GM03348 (cell line): ENCODE results near the gene MID1.
A peak's percentile ranks its signal among the peaks of the same experiment; 100 is the strongest.

Experiments
- DNase-seq: peaks from one replicate; pipeline ENCODE4 v3.0.0; 2012; ENCODE audit warnings: low spot score

Gene MID1

DNA sequence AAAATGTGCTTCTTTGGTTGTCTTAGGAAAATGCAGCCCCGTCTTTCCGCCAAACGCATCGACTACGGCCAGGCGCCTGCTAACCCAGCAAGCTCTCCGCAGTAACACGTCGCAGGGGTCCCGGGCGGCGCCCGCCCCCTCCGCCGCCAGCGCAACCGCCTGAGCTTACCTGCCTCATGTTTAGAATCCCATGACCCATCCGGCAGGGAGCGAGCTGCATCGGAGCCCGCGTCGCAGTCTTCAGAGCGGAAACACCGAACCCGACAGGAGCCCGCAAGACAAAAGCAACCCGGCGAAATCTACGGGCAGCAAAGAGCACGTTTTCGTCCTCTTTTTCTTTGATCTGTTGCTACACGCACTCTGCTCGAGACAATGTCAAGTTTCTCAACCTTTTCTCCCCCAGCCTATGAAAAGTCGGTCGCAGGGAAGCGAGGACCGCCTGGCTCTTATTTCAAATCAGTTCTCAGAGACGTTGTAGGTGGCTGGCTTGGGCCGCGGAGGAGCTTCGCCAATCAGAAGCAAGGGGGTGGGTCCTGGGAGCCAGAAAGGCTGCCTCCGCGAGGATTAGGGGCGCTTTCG, at the start of gene MID1:
MID1 (minus strand) TSS at position 465 of the 579 bp plus-strand sequence. CDS start 53,038 bp downstream, outside the sequence.
- DNase-seq, result peak; percentile 84

- DNase-seq, result no peak
Observed at GRCh38 chrX:10667143-10667542, 46.8 kb upstream of the MID1 start.

DNA sequence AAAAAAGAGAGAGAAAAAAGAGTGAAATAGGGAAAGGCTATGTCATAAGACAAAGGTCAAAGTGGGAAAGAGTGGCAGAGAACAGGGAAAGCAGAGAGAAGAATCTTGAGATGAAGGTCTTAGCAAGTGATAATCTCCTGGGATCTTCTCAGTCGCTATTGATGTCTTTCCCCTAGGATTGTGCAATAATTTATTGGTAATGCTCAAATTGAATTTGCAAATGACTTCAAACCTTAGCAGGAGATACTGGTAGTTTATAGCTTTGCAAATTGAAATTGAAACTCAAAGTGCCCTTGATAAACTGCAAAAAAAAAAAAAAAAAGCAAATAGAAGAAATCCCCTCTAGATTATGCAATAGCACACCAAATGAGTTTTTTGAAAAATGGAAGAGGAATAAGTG, 45.7 kb upstream of the MID1 start:
- DNase-seq, result no peak

- no peak for DNase-seq
Observed at GRCh38 chrX:10665681-10666080, 45.3 kb upstream of the MID1 start.

DNA sequence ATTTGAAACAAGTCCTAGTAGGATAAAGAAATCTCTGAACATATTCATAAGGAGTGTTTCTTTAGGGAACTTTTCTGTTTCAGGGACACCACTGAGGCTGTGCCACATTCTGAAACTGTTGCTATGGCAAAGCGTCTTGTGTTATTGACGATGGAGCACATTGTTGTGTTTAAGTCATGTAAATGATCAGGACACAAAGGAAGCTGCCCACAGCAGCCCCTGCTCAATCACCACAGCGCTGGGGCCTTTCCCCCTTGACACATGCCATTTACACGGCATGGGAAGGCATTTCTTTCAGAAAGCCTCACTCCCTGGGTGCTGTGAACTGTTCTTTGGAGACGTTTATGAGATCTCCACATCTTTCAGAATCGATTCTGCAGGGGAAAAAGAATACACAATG, 39.8 kb upstream of the MID1 start:
- DNase-seq, result no peak

DNA sequence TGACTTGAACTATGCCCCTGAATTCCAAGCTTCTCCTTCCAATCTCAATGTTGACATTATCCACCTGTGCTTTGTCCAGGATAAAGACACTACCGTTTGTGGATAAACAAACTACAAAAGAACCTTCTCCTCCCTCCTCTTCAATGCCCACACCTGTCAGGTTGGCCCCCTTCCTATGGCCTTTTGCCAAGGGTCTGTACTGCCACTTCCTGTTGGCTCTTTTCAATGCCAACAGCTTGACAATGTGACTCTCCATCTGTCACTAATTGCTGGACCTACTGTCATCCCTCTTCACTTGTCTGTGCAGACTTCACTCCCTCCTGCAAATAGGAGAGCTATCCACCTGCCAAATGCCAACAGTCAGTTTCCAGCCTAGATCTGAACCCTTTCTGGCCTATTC, 35.8 kb upstream of the MID1 start:
- no peak for DNase-seq

GRCh38 chrX:10654960-10655359, 34.6 kb upstream of the MID1 start:
- DNase-seq, result no peak

DNA sequence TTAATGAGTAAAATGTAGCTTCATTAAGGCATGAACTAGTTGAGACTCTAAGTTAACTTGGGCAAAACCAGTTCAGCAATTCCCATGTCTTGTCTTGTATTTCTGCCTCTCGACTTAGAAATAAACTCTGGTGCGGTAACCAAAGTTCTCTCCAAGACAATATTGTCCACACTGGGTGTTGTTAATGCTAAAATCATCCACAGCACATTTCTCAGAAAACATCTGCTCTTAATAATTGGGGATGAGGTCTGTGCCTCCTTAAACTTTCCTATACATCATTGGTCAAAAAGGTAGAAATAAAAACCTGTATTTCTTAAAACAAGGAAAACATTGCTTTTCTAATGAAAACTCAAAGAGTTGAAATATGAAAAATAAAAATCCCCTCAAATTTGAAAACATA, 32.9 kb upstream of the MID1 start:
- no peak for DNase-seq

GRCh38 chrX:10649265-10649664, 28.9 kb upstream of the MID1 start:
- DNase-seq, result no peak

- peak; percentile 37 for DNase-seq
Observed at GRCh38 chrX:10648614-10649013, 28.2 kb upstream of the MID1 start.

GRCh38 chrX:10636851-10637250, 16.5 kb upstream of the MID1 start:
- DNase-seq, result no peak

DNA sequence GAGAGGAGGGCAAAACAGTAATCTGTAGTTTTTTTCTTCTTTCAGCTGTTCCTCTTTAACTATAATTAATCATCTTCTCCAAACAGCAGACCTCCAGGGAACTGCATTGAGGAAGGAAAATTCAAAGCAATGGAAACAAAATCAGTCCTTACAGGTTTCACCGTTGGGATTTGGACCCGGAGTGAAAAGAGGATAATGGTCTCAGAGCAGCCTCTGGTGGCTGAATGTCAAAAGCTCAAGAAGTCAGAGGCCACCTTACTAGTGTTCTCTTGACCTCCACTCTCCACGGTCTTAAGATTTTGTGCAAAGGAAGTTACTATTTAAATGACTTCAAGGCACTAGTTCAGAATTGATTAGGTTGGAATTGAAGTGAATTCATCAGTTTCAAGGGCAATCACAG, 16.0 kb upstream of the MID1 start:
- peak; percentile 39 for DNase-seq

GRCh38 chrX:10634392-10635161, 14.2 kb upstream of the MID1 start:
- peak; percentile 41 for DNase-seq

GRCh38 chrX:10633722-10634121, 13.3 kb upstream of the MID1 start:
- DNase-seq, result peak; percentile 62

DNA sequence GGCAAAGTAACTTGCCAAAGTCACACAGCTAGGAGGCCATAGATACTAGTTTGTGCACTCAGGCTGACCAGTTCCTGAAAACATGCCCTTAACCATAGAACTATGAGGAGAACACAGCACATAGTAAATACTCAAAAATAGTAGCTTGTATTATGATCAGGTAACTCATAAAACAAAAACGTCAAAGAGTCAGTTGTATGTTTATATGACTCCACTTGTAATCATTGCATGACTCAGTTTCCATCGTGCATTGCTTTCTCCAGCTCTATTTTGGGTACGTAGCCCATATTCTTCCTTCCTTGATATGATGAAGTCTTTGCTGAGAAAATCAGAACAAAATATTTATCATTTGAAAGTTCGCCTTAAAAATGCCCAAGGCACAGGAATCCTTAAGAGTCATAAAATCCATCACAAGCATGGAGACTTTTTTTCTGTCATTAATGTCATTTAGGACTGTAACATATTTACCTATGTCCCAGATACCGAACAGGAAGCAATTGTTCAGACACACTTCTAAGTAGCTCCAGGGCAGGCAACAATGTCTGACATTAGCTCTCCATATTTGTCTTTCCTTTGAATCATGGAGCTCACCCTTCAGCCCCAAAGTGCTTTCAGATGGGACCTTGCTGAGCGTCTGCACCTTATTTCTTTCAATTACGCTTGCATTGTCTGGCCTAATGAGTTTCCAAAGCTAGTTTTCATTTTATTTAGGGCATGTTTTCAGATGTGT, 11.2 kb upstream of the MID1 start:
- no peak for DNase-seq

GRCh38 chrX:10630320-10630719, 9.9 kb upstream of the MID1 start:
- DNase-seq, result no peak

- DNase-seq, result no peak
Observed at GRCh38 chrX:10629905-10630304, 9.5 kb upstream of the MID1 start.

GRCh38 chrX:10628906-10629305, 8.5 kb upstream of the MID1 start:
- DNase-seq, result no peak

GRCh38 chrX:10622197-10622596, 1.8 kb upstream of the MID1 start:
- DNase-seq, result no peak

DNA sequence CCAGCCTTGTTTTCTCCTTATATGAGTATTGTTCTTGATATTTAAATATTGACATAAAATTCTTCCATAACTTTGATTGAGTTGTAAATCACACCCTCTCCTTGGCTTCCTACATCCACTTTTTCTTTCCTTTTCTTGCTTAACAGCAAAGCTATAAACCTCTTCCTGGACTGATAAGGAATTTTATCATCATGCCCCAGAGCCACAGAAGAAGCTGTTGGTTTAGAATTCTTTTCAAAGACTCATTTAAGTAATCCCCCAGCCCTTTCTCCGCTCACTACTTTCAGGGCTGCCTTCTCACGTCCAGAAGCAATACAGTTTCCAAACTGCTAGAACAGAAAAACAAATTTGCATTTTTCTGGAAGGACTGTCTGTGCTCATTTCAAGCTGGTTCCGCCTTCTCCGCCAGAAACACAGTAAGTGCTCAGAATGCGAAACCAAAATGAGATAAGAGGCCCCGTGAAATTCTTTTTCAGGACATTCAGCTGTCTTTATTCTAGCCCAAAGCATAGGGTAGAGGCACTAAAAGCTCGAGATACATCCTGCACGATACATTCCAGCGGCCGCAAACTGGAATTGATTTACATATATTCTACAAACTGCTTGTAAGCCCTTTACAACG, 849 bp downstream of the MID1 start:
- DNase-seq, result no peak

GRCh38 chrX:10618961-10619360, 1.4 kb downstream of the MID1 start:
- no peak for DNase-seq

DNA sequence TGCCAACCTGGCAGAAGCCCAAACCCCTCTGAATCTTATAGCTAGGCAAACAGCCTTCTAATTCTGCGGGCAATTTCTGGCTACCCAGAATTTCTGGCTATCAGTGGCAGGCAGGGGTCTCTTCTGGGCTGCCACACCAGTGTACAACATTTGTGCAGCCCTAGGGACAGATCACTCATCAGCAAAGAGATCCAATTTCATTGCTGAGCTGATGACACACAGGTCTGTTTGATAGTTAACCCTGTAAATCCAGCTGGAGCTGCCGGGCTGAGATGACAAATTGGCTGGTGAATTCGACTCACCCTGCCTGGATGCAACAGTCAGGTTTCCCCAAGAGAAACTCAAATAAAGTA, 2.4 kb downstream of the MID1 start:
- no peak for DNase-seq
